ENCODE results near the gene UBD.

DNA sequence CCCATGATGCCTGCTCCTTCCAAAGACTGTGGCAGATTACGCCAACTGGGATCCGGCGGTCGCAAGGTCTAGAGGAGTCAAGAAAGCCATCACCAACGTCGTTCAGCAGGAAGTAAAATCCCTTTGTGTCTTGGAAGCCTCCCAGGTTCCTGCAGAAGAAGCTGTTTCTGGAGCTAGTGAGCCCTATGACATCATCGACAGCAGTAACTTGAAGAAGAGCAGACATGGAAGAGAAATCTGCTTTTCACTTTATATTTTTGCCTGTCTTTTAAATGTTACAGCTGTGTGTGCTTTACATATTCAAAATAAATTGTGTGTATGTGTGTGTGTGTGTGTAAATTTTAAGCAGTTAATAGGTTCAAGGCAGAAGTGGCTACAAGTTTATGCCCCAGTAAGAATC is 18.0 kb upstream of the UBD start:
- TF ChIP-seq POLR2AphosphoS5 (IDR thresholded peaks at IDR 0.05) (no peak), POLR2A (IDR thresholded peaks at IDR 0.05) (no peak), EP300 (IDR thresholded peaks at IDR 0.05) (no peak)
- TF ChIP-seq, protein P1, sequence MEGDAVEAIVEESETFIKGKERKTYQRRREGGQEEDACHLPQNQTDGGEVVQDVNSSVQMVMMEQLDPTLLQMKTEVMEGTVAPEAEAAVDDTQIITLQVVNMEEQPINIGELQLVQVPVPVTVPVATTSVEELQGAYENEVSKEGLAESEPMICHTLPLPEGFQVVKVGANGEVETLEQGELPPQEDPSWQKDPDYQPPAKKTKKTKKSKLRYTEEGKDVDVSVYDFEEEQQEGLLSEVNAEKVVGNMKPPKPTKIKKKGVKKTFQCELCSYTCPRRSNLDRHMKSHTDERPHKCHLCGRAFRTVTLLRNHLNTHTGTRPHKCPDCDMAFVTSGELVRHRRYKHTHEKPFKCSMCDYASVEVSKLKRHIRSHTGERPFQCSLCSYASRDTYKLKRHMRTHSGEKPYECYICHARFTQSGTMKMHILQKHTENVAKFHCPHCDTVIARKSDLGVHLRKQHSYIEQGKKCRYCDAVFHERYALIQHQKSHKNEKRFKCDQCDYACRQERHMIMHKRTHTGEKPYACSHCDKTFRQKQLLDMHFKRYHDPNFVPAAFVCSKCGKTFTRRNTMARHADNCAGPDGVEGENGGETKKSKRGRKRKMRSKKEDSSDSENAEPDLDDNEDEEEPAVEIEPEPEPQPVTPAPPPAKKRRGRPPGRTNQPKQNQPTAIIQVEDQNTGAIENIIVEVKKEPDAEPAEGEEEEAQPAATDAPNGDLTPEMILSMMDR (IDR thresholded peaks at IDR 0.05) = no peak
